Heart right ventricle (tissue), 16 donors: ENCODE results near the gene OMA1. TPM values are rescaled to one million over a fixed set of nuclear protein-coding genes. Genes with fewer than 3 reads are reported as not detected.
A peak's percentile ranks its signal among the peaks of the same experiment; 100 is the strongest.

Source experiments
- ATAC-seq, 8 donors: fragments of 200-7000 bp; cut with Tn5 transposase; one replicate each; pipeline ENCODE4 v1.9.1; 2020; ENCODE audit warnings: mild to moderate bottlenecking in 8 of 8, moderate library complexity in 8 of 8, moderate number of reproducible peaks in 1 of 8
- DNase-seq, 2 donors: peaks; one replicate each; pipeline ENCODE4 v3.0.0-alpha.2; 2020
- H3K27ac ChIP-seq, 10 donors: fragments of 200-600 bp; sonication (generic) in 2 of 10; one replicate each; pipeline versions ENCODE4 v1.5.0 to v1.8.0; 2020 to 2022; ENCODE audit warnings: mild to moderate bottlenecking in 3 of 10
- H3K27me3 ChIP-seq, 7 donors: fragments of 200-600 bp; one replicate each; pipeline ENCODE4 v1.8.0; 2021 to 2022; ENCODE audit warnings: mild to moderate bottlenecking in 2 of 7
- H3K36me3 ChIP-seq, 9 donors: fragments of 200-600 bp; sonication (generic) in 1 of 9; one replicate each; pipeline versions ENCODE4 v1.5.0 to v1.8.0; 2020 to 2022; ENCODE audit warnings: mild to moderate bottlenecking in 2 of 9
- H3K4me1 ChIP-seq, 9 donors: fragments of 200-600 bp; sonication (generic) in 1 of 9; one replicate each; pipeline versions ENCODE4 v1.5.0 to v1.8.0; 2020 to 2022; ENCODE audit warnings: mild to moderate bottlenecking in 4 of 9
- H3K4me3 ChIP-seq, 10 donors: fragments of 200-600 bp; sonication (generic) in 2 of 10; one replicate each; pipeline versions ENCODE4 v1.5.0 to v1.8.0; 2020 to 2022; ENCODE audit warnings: mild to moderate bottlenecking in 7 of 10, moderate library complexity in 2 of 10
- H3K9me3 ChIP-seq, 11 donors: fragments of 200-600 bp in 10 of 11; sonication (generic) in 2 of 11; one replicate each; pipeline versions ENCODE4 v1.5.0 to v1.8.0; 2013 to 2022; ENCODE audit warnings: mild to moderate bottlenecking in 2 of 11, control low read depth in 1 of 11, moderate library complexity in 1 of 11
- CTCF ChIP-seq, 9 donors: fragments of 200-600 bp; sonication (generic) in 2 of 9; IDR thresholded peaks; one replicate each; pipeline versions ENCODE4 v1.5.0 to v1.8.0; 2021 to 2022; ENCODE audit warnings: antibody characterized with exemption in 9 of 9, mild to moderate bottlenecking in 5 of 9, moderate library complexity in 1 of 9
- WGBS, 2 donors: extraction: QIAGEN DNeasy Blood & Tissue Kit; methylation state at CpG; one replicate each; pipeline ENCODE4 v1.1.7; 2013; ENCODE audit warnings: inconsistent platforms in 1 of 2; 5-methylcytosine and 5-hydroxymethylcytosine counted together
- intact Hi-C, 10 donors: fragments of 100-400 bp; cut with DNase I; formaldehyde crosslinking; loops; one replicate each; pipeline versions ENCODE4 v1.11.1 to v1.14.2; 2022
- polyA plus RNA-seq, 2 donors: library from polyadenylated mRNA; stranded (reverse); fragments of 200-250 nt; gene quantifications; one replicate each; pipeline ENCODE4 v1.2.3, GENCODE V29; 2013
- total RNA-seq, 10 donors: library from RNA; stranded (reverse); fragmentation: NEBNext Ultra II Directional in 3 of 10; extraction: Animal tissue kit (Norgen Biotek cat#: 25700) in 3 of 10; gene quantifications; one replicate each; pipeline versions ENCODE4 v1.2.1 to v1.2.4, GENCODE V29; 2021 to 2023
- donor health status: Arrhythmogenic right ventricular cardiomyopathy.
- donor health status: ischemic (EF 13 %, LVEDD 7.1; RV severe dilation, severe dysfunction).
- donor health status: healthy with polysubstance abuse.
- donor health status: DM: no; HTN: yes; CAD: no.
- donor health status: DM: no; HTN: no; CAD: no.
- donor health status: ischemic (EF 25% LVEDD 6.9; RV normal size, moderate dysfunction).
- donor health status: ischemic (EF 25% LVEDD 5.7; RV mildly dilated, moderate dysfunction).
- donor health status: healthy.
- donor health status: DM: yes; HTN: yes; CAD: no.
- donor health status: Ischemic cardiomyopathy.
- donor health status: ischemic (EF 35%, LVEDD 5.7; RV mildly dilated, moderate dysfunction).
- donor health status: nonischemic (EF 11% LVEDD 7.7; RV severe dilation, severe dysfunction).
- donor health status: DM: yes; HTN: yes; CAD: no.
- donor health status: PGD.
- donor health status: ischemic (EF 29% LVEDD 5.4; RV normal size, mild dysfunction).
- donor health status: nonischemic (EF 23%, LVEDD 6.1; RV moderate dilation, normal function).

The OMA1 gene
- total and polyA plus RNA-seq, 12 donors = 8.2 to 50.9 (median 34.1) TPM

- ATAC-seq (peak in 4 of 8 donors; percentile 60 to 75 (median 70)), DNase-seq (peak in 1 of 2 donors; percentile 43)
- peak overlapping the region in 1 of 10 donors; percentile 24 for H3K27ac ChIP-seq
- WGBS, 2 donors = 30 to 32% methylated on average over 2 of the region's 2 CpGs
- H3K27me3 ChIP-seq = no peaks in the 10 kb centered on the region
- H3K36me3 ChIP-seq = peaks cover 0 to 77% (median 4%) of the 10 kb centered on the region in 9 donors
- intact Hi-C loops = loop anchor here (1.0 to 10.0 kb wide), 8 partner anchors 31 to 1239 kb away; partner anchors contain the start of gene OMA1 (in 2 of the 10)
- no peak overlapping the region for H3K4me3 ChIP-seq
- H3K9me3 ChIP-seq = peaks cover 0 to 9% (median 3%) of the 10 kb centered on the region in 11 donors
- TF ChIP-seq CTCF (IDR thresholded peaks at IDR 0.05) = peak; percentile 51 to 88 (median 76)
- H3K4me1 ChIP-seq = peaks cover 0 to 11% (median 0%) of the 10 kb centered on the region in 9 donors
Measured at GRCh38 chr1:58515794-58516401, 30.6 kb downstream of the OMA1 start.

GRCh38 chr1:58513956-58514355 lies 32.6 kb downstream of the OMA1 start:
- H3K27me3 ChIP-seq = no peaks in the 10 kb centered on the region
- no peak overlapping the region for H3K4me3 ChIP-seq
- peaks cover 0 to 63% (median 4%) of the 10 kb centered on the region in 9 donors for H3K36me3 ChIP-seq
- intact Hi-C loops = loop anchor here in 7 of 10 donors (2.0 to 10.0 kb wide), 6 partner anchors 33 to 1243 kb away; partner anchors contain the start of gene OMA1 (in 4 of the 7)
- TF ChIP-seq CTCF (IDR thresholded peaks at IDR 0.05) = no peak
- H3K9me3 ChIP-seq = peaks cover 0 to 16% (median 9%) of the 10 kb centered on the region in 11 donors
- DNase-seq = no peak
- no peak for ATAC-seq
- peaks cover 0 to 11% (median 0%) of the 10 kb centered on the region in 9 donors for H3K4me1 ChIP-seq
- no peak overlapping the region for H3K27ac ChIP-seq

- H3K4me1 ChIP-seq = no peaks in the 10 kb centered on the region
- intact Hi-C loops = no loop called here
- DNase-seq = peak in 1 of 2 donors; percentile 13
- peaks cover 0 to 16% (median 9%) of the 10 kb centered on the region in 11 donors for H3K9me3 ChIP-seq
- peaks cover 0 to 72% (median 4%) of the 10 kb centered on the region in 9 donors for H3K36me3 ChIP-seq
- H3K27ac ChIP-seq = no peak overlapping the region
- ATAC-seq = peak in 7 of 8 donors; percentile 28 to 86 (median 76)
- TF ChIP-seq CTCF (IDR thresholded peaks at IDR 0.05) = no peak
- no peaks in the 10 kb centered on the region for H3K27me3 ChIP-seq
- 48 to 66% methylated on average over 3 of the region's 3 CpGs for WGBS, 2 donors
- no peak overlapping the region for H3K4me3 ChIP-seq
Measured at GRCh38 chr1:58508629-58509028, 37.9 kb downstream of the OMA1 start.

- peak overlapping the region in 1 of 10 donors; percentile 5 for H3K27ac ChIP-seq
- no peak for DNase-seq
- no peaks in the 10 kb centered on the region for H3K27me3 ChIP-seq
- WGBS, 2 donors = 65 to 68% methylated on average over 4 of the region's 4 CpGs
- peaks cover 0 to 60% (median 0%) of the 10 kb centered on the region in 9 donors for H3K36me3 ChIP-seq
- H3K4me1 ChIP-seq = peaks cover 0 to 4% (median 0%) of the 10 kb centered on the region in 9 donors
- TF ChIP-seq CTCF (IDR thresholded peaks at IDR 0.05) = no peak
- intact Hi-C loops = no loop called here
- H3K4me3 ChIP-seq = no peak overlapping the region
- peaks cover 0 to under 1% (median 0%) of the 10 kb centered on the region in 11 donors for H3K9me3 ChIP-seq
- ATAC-seq = no peak
Measured at GRCh38 chr1:58505286-58505685, 41.2 kb downstream of the OMA1 start.
